ENCODE measurements around the gene OASL. TPM values are rescaled to one million over a fixed set of nuclear protein-coding genes. Genes with fewer than 3 reads are reported as not detected.
"Not testable (repeated sequence)": the region's sequence is repeated elsewhere in the genome, so short reads cannot be mapped to it uniquely, and the experiment has no call there.

OASL gene
- total RNA-seq = 10 to 100 TPM; 21.9 to 26.5 TPM

GRCh38 chr12:121038861-121039668 lies at the start of gene OASL:
Gene OASL (minus strand): TSS chr12:121039246. CDS start chr12:121038971, 275 bp downstream.
- Mint-ChIP-seq H3K27me3 (peaks cover 9% of the 10 kb centered on the region), H3K27ac (peak within 1 kb of the TSS; percentile 84), H3K36me3 (peaks cover 3% of the 10 kb centered on the region), H3K4me3 (peak within 1 kb of the TSS; percentile 85), H3K9me3 (no peaks in the 10 kb centered on the region), H3K4me1 (ENCODE audit: low read depth) (peaks cover 50% of the 10 kb centered on the region)
- ChIA-PET POLR2A (interaction anchor here (0.5 to 1.4 kb wide), 3 partner anchors 21 to 176 kb away, joined by 4 to 5 read pairs (median 4); no protein-coding TSS in a partner anchor), CTCF (interaction anchor here (0.6 to 2.7 kb wide), 3 partner anchors 21 to 383 kb away, joined by 3 to 15 read pairs (median 3); no protein-coding TSS in a partner anchor)
- DNase-seq = peak; percentile 75
- intact Hi-C loops (cut with micrococcal nuclease) = loop anchor here (1.0 to 5.0 kb wide), 5 partner anchors 21 to 257 kb away; partner anchors contain the start of gene C12orf43

GRCh38 chr12:121088195-121088585 lies 49.1 kb upstream of the OASL start:
- ChIA-PET CTCF (interaction anchor here (1.0 to 1.4 kb wide), 2 partner anchors 28 to 506 kb away, joined by 3 to 4 read pairs; no protein-coding TSS in a partner anchor), POLR2A (no interaction called here)
- DNase-seq = no peak
- H3K9me3 Mint-ChIP-seq = no peaks in the 10 kb centered on the region
- H3K27ac Mint-ChIP-seq = no peak overlapping the region
- no peak overlapping the region for H3K4me3 Mint-ChIP-seq
- H3K36me3 Mint-ChIP-seq = no peaks in the 10 kb centered on the region
- no peaks in the 10 kb centered on the region for H3K27me3 Mint-ChIP-seq
- H3K4me1 Mint-ChIP-seq (ENCODE audit: low read depth) = peaks cover 18% of the 10 kb centered on the region
- intact Hi-C loops (cut with micrococcal nuclease) = no loop called here

GRCh38 chr12:121087467-121088194 lies 48.6 kb upstream of the OASL start:
- Mint-ChIP-seq H3K9me3 (no peaks in the 10 kb centered on the region), H3K4me3 (no peak overlapping the region), H3K27me3 (no peaks in the 10 kb centered on the region), H3K27ac (no peak overlapping the region), H3K36me3 (no peaks in the 10 kb centered on the region), H3K4me1 (ENCODE audit: low read depth) (peaks cover 13% of the 10 kb centered on the region)
- ChIA-PET CTCF (interaction anchor here (1.0 to 1.8 kb wide), 3 partner anchors 26 to 505 kb away, joined by 3 to 6 read pairs (median 4); no protein-coding TSS in a partner anchor), POLR2A (interaction anchor here (0.6 kb wide), 1 partner anchor 59 kb away, joined by 3 read pairs; no protein-coding TSS in a partner anchor)
- intact Hi-C loops (cut with micrococcal nuclease) = no loop called here
- no peak for DNase-seq

- Mint-ChIP-seq H3K27me3 (no peaks in the 10 kb centered on the region), H3K27ac (no peak overlapping the region), H3K9me3 (no peaks in the 10 kb centered on the region), H3K36me3 (no peaks in the 10 kb centered on the region), H3K4me3 (no peak overlapping the region), H3K4me1 (ENCODE audit: low read depth) (peaks cover 5% of the 10 kb centered on the region)
- DNase-seq = no peak
- POLR2A ChIA-PET = no interaction called here
- intact Hi-C loops (cut with micrococcal nuclease) = no loop called here
- CTCF ChIA-PET = interaction anchor here (0.8 to 1.8 kb wide), 3 partner anchors 26 to 27 kb away, joined by 3 to 6 read pairs (median 4); no protein-coding TSS in a partner anchor
Observed at GRCh38 chr12:121086781-121087295, 47.8 kb upstream of the OASL start.

GRCh38 chr12:121085506-121086353 lies 46.7 kb upstream of the OASL start:
- Mint-ChIP-seq H3K27ac (no peak overlapping the region), H3K4me3 (no peak overlapping the region), H3K27me3 (no peaks in the 10 kb centered on the region), H3K4me1 (ENCODE audit: low read depth) (peaks cover 5% of the 10 kb centered on the region), H3K36me3 (no peaks in the 10 kb centered on the region), H3K9me3 (no peaks in the 10 kb centered on the region)
- DNase-seq = no peak
- ChIA-PET CTCF (interaction anchor here (0.8 to 1.8 kb wide), 2 partner anchors 24 to 26 kb away, joined by 4 to 6 read pairs; no protein-coding TSS in a partner anchor), POLR2A (no interaction called here)
- intact Hi-C loops (cut with micrococcal nuclease) = no loop called here

GRCh38 chr12:121085069-121085468 lies 46.0 kb upstream of the OASL start:
- H3K9me3 Mint-ChIP-seq = no peaks in the 10 kb centered on the region
- H3K36me3 Mint-ChIP-seq = no peaks in the 10 kb centered on the region
- intact Hi-C loops (cut with micrococcal nuclease) = no loop called here
- peaks cover 5% of the 10 kb centered on the region for H3K4me1 Mint-ChIP-seq (ENCODE audit: low read depth)
- H3K4me3 Mint-ChIP-seq = no peak overlapping the region
- ChIA-PET POLR2A (no interaction called here), CTCF (no interaction called here)
- no peak overlapping the region for H3K27ac Mint-ChIP-seq
- DNase-seq = no peak
- no peaks in the 10 kb centered on the region for H3K27me3 Mint-ChIP-seq

GRCh38 chr12:121084229-121084628 lies 45.2 kb upstream of the OASL start:
- H3K36me3 Mint-ChIP-seq = no peaks in the 10 kb centered on the region
- H3K4me1 Mint-ChIP-seq (ENCODE audit: low read depth) = peaks cover 5% of the 10 kb centered on the region
- no peak for DNase-seq
- CTCF ChIA-PET = no interaction called here
- POLR2A ChIA-PET = no interaction called here
- H3K27ac Mint-ChIP-seq = no peak overlapping the region
- no peaks in the 10 kb centered on the region for H3K9me3 Mint-ChIP-seq
- intact Hi-C loops (cut with micrococcal nuclease) = no loop called here
- H3K27me3 Mint-ChIP-seq = no peaks in the 10 kb centered on the region
- H3K4me3 Mint-ChIP-seq = no peak overlapping the region

GRCh38 chr12:121080909-121081308 lies 41.9 kb upstream of the OASL start:
- Mint-ChIP-seq H3K9me3 (no peaks in the 10 kb centered on the region), H3K27ac (no peak overlapping the region), H3K27me3 (no peaks in the 10 kb centered on the region), H3K4me3 (no peak overlapping the region), H3K4me1 (ENCODE audit: low read depth) (no peaks in the 10 kb centered on the region), H3K36me3 (no peaks in the 10 kb centered on the region)
- DNase-seq = no peak
- ChIA-PET CTCF (no interaction called here), POLR2A (no interaction called here)
- intact Hi-C loops (cut with micrococcal nuclease) = no loop called here

GRCh38 chr12:121079736-121080272 lies 40.8 kb upstream of the OASL start:
- CTCF ChIA-PET = no interaction called here

GRCh38 chr12:121077440-121077839 lies 38.4 kb upstream of the OASL start:
- DNase-seq; H3K4me1 Mint-ChIP-seq (ENCODE audit: low read depth); intact Hi-C loops (cut with micrococcal nuclease); CTCF ChIA-PET; POLR2A ChIA-PET; H3K27me3 Mint-ChIP-seq; H3K27ac Mint-ChIP-seq; H3K9me3 Mint-ChIP-seq; H3K36me3 Mint-ChIP-seq; H3K4me3 Mint-ChIP-seq: not testable (repeated sequence)

More at GRCh38 chr12:121079736-121080272, 40.8 kb upstream of the OASL start:
- no peak overlapping the region for H3K27ac Mint-ChIP-seq
- no peak overlapping the region for H3K4me3 Mint-ChIP-seq
- POLR2A ChIA-PET = no interaction called here
- no peaks in the 10 kb centered on the region for H3K4me1 Mint-ChIP-seq (ENCODE audit: low read depth)
- H3K36me3 Mint-ChIP-seq = no peaks in the 10 kb centered on the region
- intact Hi-C loops (cut with micrococcal nuclease) = no loop called here
- no peaks in the 10 kb centered on the region for H3K9me3 Mint-ChIP-seq
- no peak for DNase-seq
- no peaks in the 10 kb centered on the region for H3K27me3 Mint-ChIP-seq

- peaks cover 13% of the 10 kb centered on the region for H3K9me3 Mint-ChIP-seq
- intact Hi-C loops (cut with micrococcal nuclease); DNase-seq; H3K4me3 Mint-ChIP-seq; CTCF ChIA-PET; H3K27me3 Mint-ChIP-seq; POLR2A ChIA-PET; H3K4me1 Mint-ChIP-seq (ENCODE audit: low read depth); H3K36me3 Mint-ChIP-seq; H3K27ac Mint-ChIP-seq: not testable (repeated sequence)
Observed at GRCh38 chr12:121075911-121076310, 36.9 kb upstream of the OASL start.
